Upper lobe of left lung (tissue), 4 donors: ENCODE measurements around the gene SALL2.

Experiments
- EP300 ChIP-seq, 4 donors: sonication (generic); formaldehyde crosslinking; IDR thresholded peaks; one replicate each; pipeline ENCODE4 v1.5.1; 2017; ENCODE audit warnings: antibody characterized with exemption in 4 of 4, control low read depth in 2 of 4
- POLR2A ChIP-seq, 4 donors: fragments of 450-650 bp; IDR thresholded peaks; one replicate each; pipeline ENCODE4 v1.5.1; 2016 to 2017; ENCODE audit warnings: antibody characterized with exemption in 4 of 4, mild to moderate bottlenecking in 2 of 4
- POLR2AphosphoS5 ChIP-seq, 2 donors: sonication (generic); formaldehyde crosslinking; IDR thresholded peaks; one replicate each; pipeline ENCODE4 v1.5.1; 2017; ENCODE audit warnings: antibody characterized with exemption in 2 of 2
- TF ChIP-seq, protein P1 (sequence below), 6 experiments: fragments of 450-650 bp in 4 of 6; fragments of 200-600 bp in 2 of 6; sonication (generic) in 2 of 6; IDR thresholded peaks; one replicate each; pipeline ENCODE4 v1.5.1; 2016 to 2019; ENCODE audit warnings: antibody characterized with exemption in 6 of 6

GRCh38 chr14:21534576-21534975 is 8.4 kb upstream of the SALL2 start:
- TF ChIP-seq, protein P1, sequence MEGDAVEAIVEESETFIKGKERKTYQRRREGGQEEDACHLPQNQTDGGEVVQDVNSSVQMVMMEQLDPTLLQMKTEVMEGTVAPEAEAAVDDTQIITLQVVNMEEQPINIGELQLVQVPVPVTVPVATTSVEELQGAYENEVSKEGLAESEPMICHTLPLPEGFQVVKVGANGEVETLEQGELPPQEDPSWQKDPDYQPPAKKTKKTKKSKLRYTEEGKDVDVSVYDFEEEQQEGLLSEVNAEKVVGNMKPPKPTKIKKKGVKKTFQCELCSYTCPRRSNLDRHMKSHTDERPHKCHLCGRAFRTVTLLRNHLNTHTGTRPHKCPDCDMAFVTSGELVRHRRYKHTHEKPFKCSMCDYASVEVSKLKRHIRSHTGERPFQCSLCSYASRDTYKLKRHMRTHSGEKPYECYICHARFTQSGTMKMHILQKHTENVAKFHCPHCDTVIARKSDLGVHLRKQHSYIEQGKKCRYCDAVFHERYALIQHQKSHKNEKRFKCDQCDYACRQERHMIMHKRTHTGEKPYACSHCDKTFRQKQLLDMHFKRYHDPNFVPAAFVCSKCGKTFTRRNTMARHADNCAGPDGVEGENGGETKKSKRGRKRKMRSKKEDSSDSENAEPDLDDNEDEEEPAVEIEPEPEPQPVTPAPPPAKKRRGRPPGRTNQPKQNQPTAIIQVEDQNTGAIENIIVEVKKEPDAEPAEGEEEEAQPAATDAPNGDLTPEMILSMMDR (IDR thresholded peaks at IDR 0.05) = no peak
- TF ChIP-seq POLR2AphosphoS5 (IDR thresholded peaks at IDR 0.05) (no peak), POLR2A (IDR thresholded peaks at IDR 0.05) (no peak), EP300 (IDR thresholded peaks at IDR 0.05) (no peak)
